Lower lobe of right lung (tissue), 2 donors: ENCODE data around the gene UST. TPM values are rescaled to one million over a fixed set of nuclear protein-coding genes. Genes with fewer than 3 reads are reported as not detected.

ENCODE experiments used
- ATAC-seq, 2 donors: fragments of 200-7000 bp; cut with Tn5 transposase; one replicate each; pipeline ENCODE4 v1.9.1; 2020 to 2022; ENCODE audit warnings: mild to moderate bottlenecking in 2 of 2, moderate library complexity in 2 of 2
- DNase-seq: peaks from one replicate; pipeline ENCODE4 v3.0.0-alpha.2; 2020
- H3K27ac ChIP-seq: fragments of 200-600 bp; one replicate; pipeline ENCODE4 v1.8.0; 2022
- H3K27me3 ChIP-seq: fragments of 200-600 bp; one replicate; pipeline ENCODE4 v1.8.0; 2022; ENCODE audit warnings: low read depth
- H3K36me3 ChIP-seq: fragments of 200-600 bp; one replicate; pipeline ENCODE4 v1.8.0; 2022; ENCODE audit warnings: mild to moderate bottlenecking
- H3K4me1 ChIP-seq: fragments of 200-600 bp; one replicate; pipeline ENCODE4 v1.8.0; 2022
- H3K4me3 ChIP-seq: fragments of 200-600 bp; one replicate; pipeline ENCODE4 v1.8.0; 2022; ENCODE audit warnings: mild to moderate bottlenecking
- H3K9me3 ChIP-seq: fragments of 200-600 bp; one replicate; pipeline ENCODE4 v1.8.0; 2022
- CTCF ChIP-seq: fragments of 200-600 bp; IDR thresholded peaks from one replicate; pipeline ENCODE4 v1.8.0; 2022; ENCODE audit warnings: antibody characterized with exemption, mild to moderate bottlenecking
- intact Hi-C: fragments of 100-400 bp; cut with DNase I; formaldehyde crosslinking; loops from one replicate; pipeline ENCODE4 v1.11.0; 2022
- total RNA-seq: library from RNA; stranded (reverse); fragmentation: NEBNext Ultra II Directional; extraction: Animal tissue kit (Norgen Biotek cat#: 25700); gene quantifications from one replicate; pipeline ENCODE4 v1.2.1, GENCODE V29; 2021
- donor health status: DM: no; HTN: yes; CAD: no; lungs with severe emphysema.

The UST gene
- total RNA-seq, 1 donor from 2014 or later: 11.8 TPM

- TF ChIP-seq CTCF: no peak
- ATAC-seq (no peak), DNase-seq (no peak)
- intact Hi-C loops: no loop called here
- H3K36me3 ChIP-seq: no peaks in the 10 kb centered on the region
- no peaks in the 10 kb centered on the region for H3K4me1 ChIP-seq
- H3K9me3 ChIP-seq: no peaks in the 10 kb centered on the region
- H3K27ac ChIP-seq: no peak overlapping the region
- no peaks in the 10 kb centered on the region for H3K27me3 ChIP-seq
- no peak overlapping the region for H3K4me3 ChIP-seq
Observed at GRCh38 chr6:148935705-148936435, 189.0 kb downstream of the UST start.

- Histone ChIP-seq H3K27me3 (no peaks in the 10 kb centered on the region), H3K4me1 (no peaks in the 10 kb centered on the region), H3K9me3 (no peaks in the 10 kb centered on the region), H3K27ac (no peak overlapping the region), H3K36me3 (no peaks in the 10 kb centered on the region), H3K4me3 (no peak overlapping the region)
- intact Hi-C loops: loop anchor here (10.0 kb wide), 1 partner anchor 369 kb away; no protein-coding TSS in a partner anchor
- no peak for TF ChIP-seq CTCF
- ATAC-seq (no peak), DNase-seq (no peak)
Observed at GRCh38 chr6:148943451-148943850, 196.6 kb downstream of the UST start.

GRCh38 chr6:148944608-148945007 is 197.8 kb downstream of the UST start:
- DNase-seq (no peak), ATAC-seq (no peak)
- intact Hi-C loops: loop anchor here (10.0 kb wide), 1 partner anchor 370 kb away; no protein-coding TSS in a partner anchor
- Histone ChIP-seq H3K9me3 (no peaks in the 10 kb centered on the region), H3K36me3 (no peaks in the 10 kb centered on the region), H3K27ac (no peak overlapping the region), H3K27me3 (no peaks in the 10 kb centered on the region), H3K4me1 (no peaks in the 10 kb centered on the region), H3K4me3 (no peak overlapping the region)
- no peak for TF ChIP-seq CTCF

- DNase-seq: no peak
Observed at GRCh38 chr6:148945301-148946021, 198.6 kb downstream of the UST start.

More at GRCh38 chr6:148945301-148946021, 198.6 kb downstream of the UST start:
- intact Hi-C loops: loop anchor here (10.0 kb wide), 1 partner anchor 371 kb away; no protein-coding TSS in a partner anchor
- H3K36me3 ChIP-seq: no peaks in the 10 kb centered on the region
- no peak for TF ChIP-seq CTCF
- ATAC-seq: no peak
- no peaks in the 10 kb centered on the region for H3K4me1 ChIP-seq
- no peaks in the 10 kb centered on the region for H3K9me3 ChIP-seq
- no peak overlapping the region for H3K4me3 ChIP-seq
- no peak overlapping the region for H3K27ac ChIP-seq
- H3K27me3 ChIP-seq: no peaks in the 10 kb centered on the region
